CMK (cell line): ENCODE data around the gene PPP2R5C.

Experiments used
- DNase-seq: peaks from one replicate; pipeline ENCODE4 v3.0.0-alpha.2; 2010; ENCODE audit warnings: low read depth

Gene PPP2R5C

DNA sequence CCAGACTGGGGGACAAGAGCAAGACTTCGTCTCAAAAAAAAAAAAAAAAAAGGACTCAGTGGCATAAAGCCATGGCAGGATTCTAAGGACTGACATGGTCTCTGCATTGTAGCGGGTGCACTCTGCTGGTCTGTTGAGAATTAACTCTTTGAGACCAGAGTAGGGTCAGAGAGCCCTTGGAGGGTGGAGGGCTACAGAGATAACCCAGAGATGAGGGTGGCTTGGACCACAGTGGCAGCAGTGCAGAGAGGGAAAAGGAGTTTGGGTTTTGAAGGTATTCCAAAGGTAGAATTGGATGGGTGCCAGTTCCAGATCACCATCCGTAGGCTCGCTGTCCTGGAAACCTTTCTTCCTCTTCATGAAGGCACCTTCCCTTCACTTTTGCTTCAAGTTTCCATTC, 188.6 kb downstream of the PPP2R5C start:
- DNase-seq, result no peak

DNA sequence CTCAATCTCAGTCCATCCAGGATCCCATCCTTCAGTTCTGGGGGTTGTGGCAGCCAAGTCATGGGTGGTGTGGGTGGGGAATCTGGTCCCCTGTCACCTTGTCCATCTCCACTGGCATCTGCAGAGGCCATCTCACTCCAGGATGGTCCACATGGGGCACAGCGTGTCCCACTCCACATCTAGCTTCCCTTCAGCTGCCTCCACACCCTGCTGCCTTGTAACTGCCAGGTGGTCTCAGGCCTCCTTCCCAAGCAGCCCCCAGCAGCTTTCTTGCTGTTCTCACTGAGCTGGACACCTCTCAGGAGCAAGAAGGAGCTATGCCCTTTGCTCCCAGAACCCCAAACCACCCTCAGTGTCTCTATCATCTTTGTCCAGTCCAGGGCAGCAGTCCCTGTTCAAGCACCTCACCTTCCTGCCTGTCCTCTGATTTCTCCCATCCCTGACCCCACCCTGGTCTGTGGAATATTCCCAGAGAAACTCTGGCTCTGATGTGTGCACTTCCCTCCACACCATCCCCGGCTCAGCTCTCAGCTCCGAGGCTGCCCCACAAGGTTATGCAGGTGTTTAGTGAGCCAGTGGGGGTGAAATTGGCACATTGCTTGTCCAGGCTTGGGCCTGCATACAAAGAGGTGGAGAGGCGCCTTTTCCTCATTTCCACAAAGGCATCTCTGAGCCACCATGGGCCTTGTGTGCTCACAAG, 189.2 kb downstream of the PPP2R5C start:
- DNase-seq, result no peak

DNA sequence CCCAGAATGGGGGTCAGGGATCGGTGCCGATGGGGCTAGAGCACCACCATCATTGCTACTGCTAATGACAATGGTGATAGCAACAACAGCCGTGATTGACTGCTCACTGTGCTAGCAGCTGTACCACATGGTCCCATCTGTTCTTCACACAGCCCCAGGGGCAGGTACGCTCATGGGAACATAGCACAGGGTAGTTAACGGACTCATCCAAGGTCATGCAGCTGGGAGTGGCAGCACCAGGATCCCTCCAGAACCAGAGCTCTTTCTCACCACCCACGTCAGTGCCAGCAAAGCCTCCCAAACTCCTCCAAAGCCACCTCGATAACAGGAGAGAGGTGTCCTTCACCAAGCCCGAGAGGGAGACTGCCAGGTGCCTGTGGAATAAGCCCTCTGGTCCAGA, 191.6 kb downstream of the PPP2R5C start:
- DNase-seq, result no peak

DNA sequence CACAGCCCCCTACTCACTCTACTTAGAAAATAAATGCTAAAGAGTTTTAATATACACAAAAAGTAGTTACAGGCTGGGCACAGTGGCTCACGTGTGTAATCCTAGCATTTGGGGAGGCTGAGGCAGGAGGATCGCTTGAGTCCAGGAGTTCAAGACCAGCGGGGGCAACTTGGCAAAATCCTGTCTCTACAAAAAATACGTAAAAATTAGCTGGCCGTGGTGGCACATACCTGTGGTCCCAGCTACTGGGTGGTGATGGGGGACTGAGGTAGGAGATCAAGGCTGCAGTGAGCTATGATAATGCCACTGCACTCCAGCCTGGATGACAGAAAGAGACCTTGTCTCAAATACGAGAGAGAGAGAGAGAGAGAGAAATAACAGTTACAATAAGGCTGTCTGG, 193.0 kb downstream of the PPP2R5C start:
- DNase-seq, result no peak

DNA sequence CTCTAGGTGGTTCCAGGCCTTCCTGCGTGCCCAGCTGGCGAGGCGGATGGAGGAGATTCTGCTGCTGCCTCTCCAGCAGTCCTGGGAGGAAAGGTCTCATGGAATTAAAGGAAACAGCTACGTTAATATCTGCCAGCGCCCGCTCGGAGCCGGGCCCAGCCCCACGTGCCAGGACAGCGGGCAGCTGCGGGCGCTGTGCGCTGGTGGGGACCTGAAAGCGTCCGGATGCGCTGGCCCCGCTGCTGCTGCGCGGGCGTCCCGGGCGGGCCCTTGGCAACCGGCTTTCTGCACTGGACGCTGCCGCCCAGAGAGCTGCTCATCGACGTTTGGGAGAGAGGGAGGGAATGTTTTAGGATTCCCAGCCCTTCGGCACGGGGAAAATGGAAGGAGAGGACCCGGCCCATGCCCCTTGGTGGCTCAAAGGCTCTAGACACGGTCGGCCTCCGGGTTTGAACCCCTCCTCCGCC, 194.2 kb downstream of the PPP2R5C start:
- no peak for DNase-seq

DNA sequence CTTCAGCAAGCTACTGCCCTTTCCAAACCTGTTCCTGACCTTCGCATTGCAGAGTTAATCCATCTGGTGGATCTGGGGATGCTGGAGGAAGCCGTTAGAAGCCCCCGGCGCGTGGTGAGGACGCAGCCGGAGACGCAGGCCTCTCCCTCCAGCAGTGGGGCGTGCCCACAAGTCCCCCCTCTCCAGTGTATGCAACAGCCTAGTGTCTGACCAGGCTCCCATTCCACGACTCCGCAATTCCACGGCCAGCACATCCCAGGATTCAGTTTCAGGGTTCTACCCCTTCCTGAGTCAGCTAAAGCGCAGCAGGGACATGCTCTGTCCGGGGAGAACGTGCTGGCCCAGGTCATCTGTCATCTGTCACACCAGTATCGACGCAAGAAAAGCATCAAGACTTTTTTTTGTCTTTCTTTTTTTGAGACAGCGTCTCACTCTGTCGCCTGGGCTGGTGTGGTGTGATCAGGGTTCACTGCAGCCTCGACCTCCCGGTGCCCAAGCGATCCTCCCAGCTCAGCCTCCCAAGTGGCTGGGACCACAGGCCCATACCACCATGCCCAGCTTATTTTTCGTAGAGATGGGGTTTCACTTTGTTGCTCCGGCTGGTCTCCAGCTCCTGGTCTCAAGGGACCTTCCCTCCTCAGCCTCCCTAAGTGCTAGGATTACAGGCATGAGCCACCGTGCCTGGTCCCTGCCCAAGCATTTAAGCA, 194.8 kb downstream of the PPP2R5C start:
- no peak for DNase-seq

DNA sequence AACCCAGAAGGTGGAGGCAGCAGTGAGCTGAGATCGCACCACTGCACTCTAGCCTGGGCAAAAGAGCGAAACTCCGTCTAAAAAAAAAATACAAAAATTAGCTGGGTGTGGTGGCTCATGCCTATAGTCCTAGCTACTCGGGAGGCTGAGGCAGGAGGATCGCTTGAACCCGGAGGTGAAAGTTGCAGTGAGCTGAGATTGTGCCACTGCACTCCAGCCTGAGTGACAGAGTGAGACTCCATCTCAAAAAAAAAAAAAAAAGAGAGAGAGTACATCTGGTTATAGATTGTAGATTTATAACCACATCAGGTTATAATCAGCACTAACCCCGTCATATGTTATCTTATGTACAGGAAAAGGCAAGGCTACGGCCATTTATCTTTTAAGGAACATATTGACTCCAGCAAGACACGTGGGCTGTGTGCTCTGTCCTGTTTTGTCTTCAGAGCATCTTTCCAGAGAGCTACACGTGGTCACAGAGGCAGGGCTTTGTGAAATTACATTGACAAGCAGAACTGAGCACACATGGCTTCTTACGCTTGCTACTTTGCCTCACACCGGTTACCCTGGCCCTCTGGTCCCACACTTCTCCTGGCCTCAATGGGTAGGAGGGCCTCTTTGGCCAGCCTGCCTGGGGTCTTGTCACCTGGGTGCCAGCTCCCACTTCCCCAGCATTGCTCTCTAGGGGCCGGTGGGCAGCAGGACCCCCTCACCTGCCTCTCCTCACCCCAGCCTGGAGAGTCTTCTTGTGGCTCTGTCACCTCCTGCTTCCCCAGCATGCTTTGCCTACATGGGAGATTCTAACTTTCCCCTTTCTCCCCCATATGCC, 196.1 kb downstream of the PPP2R5C start:
- no peak for DNase-seq

DNA sequence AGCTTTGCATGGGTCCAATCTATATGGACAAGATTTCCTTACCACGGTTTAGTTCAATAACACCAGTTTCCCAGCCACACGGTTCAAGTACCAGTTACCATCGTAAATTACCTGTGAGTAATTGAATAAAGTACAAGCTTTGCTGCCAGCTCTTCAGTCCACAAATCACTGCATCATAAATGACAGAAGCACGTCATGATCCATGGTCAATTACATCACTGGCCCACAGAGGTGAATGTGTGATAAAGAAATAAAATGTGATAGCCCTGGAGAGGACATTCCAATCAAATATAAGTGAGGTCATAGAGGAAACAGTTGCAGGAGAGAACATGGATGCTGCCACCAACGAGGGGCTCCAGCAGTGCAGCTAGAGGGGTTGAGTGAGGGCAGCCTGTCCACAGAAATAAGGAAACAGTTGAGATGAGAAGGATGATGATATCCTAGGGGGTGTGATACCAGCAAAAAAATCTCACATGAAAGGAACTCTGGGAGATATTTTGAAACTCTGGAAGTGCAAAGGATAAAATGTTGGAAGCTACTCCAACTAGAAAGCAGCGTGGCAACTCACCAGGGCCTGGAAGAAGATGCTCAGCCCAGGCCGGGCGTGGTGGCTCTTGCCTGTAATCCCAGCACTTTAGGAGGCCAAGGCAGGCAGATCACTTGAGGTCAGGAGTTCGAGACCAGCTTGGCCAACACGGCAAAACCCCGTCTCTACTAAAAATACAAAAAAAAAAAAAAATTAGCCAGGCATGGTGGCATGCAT, 197.1 kb downstream of the PPP2R5C start:
- DNase-seq, result no peak

DNA sequence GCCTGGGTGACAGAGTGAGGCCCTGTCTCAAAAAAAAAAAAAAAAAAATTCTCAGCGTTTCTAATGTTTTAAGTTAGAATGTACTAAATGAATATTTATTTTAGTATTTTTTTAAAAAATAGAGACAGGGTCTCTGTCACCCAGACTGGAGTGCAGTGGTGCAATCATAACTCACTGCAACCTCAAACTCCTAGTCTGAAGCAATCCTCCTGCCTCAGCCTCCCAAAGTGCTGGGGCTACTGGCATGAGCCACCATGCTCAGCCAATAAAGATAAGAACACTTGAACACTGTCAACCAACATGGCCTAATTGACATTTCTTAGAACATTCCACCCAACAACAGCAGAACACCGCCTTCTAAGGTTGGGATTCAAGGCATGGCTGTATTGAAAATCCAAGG, 197.8 kb downstream of the PPP2R5C start:
- DNase-seq, result no peak

DNA sequence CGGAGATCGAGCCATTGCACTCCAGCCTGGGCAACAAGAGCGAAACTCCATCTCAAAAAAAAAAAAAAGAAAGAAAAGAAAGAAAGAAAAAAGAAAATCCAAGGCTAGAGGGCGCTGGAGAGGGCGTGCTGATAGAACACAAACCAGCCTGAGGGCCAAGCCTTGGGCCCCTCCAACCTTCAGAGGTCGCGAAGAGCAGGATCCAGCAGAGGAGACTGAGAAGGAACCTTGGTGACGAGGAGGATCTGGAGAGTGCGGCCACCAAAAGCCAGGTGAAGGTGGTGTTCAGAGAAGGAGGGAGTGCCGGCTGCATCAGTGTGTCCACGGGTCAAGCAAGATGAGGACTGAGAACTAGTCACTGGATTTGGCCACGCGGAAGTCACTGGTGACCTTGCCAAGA, 198.7 kb downstream of the PPP2R5C start:
- DNase-seq, result no peak

DNA sequence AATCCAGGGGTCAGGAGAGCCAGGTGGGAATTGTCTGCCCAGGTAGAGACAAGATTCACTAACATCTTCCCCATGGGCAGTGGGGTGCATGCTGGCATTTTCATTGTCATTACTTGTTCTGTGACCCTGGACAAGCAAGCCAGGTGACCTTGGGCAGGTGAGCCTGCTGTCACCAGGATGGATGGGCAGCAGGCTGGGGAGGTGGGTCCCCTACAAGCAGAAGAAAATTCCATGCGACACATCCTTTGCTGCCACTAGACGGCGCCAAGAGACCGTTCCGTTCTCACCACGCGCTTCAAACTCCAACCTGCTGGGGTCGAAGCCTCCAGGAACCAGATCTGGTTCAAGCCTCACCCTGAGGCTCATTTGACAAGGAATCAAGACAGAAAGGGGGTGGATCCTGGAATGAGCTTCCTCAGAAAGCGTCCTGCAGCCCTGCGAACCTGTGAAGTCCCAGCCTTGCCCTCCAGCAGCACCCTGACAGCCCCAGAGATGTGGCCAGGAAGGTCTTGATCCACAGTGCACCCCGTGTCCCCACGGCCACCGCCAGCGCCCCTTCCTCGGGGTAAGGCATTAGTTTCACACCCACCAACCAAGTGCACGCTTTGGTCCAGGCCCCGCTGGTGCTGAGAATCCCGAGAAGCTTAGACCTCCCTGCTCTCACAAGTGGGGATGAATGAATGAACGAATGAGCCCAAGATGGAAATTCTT, 199.7 kb downstream of the PPP2R5C start:
- peak; percentile 68 for DNase-seq

DNA sequence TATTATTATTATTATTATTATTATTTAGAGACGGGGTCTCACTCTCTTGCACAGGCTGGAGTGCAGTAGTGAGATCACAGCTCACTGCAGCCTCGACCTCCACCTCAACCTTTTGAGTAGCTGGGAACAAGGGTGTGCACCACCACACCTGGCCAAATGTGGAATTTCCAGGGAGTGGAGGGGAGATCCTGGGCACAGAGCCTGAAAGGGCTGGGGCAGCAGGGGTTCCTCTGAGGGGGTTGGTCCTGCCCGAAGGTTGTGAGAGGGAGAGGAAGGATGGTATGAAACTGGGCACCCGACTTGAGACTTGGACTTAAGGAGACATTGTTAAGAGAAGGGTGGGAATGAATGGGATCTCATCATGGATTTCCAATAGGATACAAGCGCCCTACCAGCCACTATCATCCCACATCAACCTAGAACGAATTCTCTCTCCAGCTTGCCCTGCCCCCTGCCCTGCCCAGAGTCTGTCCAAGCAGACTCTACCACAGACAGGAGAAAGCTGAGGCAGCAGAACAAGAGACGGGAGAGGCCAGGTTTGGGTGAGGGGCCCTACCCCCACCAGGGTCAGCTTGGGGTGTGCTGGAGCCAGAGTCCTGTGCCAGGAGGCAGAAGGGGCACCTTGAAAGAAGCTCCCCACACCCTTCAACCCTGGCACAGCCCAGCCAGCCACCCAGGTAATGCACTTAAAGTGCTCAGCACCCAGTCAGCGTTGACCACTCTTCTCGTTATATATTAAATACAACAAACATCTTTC, 200.4 kb downstream of the PPP2R5C start:
- no peak for DNase-seq

DNA sequence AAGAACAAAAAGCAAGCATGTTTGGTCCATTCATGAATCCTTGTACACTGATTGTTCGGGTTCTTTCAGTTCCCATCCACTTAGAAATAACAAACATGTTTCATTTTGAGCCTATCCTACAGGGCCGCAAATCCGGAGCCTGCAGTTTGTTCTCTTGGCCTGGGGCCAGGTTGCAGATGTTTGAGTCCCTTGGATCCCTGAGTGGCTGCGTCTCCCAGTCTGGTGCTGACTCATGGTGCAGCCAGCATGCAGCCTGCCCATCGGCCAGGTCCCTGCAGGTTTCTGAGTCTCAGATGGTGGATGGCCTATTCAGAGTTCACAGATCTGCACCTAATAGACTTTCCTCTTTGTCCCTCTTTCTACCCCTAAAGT, 201.0 kb downstream of the PPP2R5C start:
- DNase-seq, result no peak

DNA sequence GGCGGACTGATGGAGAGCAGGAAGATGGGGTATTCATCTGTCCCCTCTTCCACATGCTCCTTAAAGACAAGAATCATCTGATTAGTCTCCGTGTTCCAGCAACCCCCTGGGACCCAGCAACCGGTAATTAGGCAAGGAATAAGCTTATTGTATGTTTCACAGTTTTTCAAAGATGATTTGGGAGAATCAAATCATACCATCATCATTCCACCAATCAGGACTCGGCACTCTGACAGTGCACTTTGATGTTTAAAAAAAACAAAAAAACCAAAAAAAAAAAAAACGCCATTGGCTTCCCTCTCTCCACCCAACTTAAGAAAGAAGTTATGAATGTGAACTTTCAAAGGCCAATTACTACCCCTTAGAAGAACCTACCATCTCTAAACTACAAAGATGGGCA, 201.5 kb downstream of the PPP2R5C start:
- DNase-seq, result no peak

DNA sequence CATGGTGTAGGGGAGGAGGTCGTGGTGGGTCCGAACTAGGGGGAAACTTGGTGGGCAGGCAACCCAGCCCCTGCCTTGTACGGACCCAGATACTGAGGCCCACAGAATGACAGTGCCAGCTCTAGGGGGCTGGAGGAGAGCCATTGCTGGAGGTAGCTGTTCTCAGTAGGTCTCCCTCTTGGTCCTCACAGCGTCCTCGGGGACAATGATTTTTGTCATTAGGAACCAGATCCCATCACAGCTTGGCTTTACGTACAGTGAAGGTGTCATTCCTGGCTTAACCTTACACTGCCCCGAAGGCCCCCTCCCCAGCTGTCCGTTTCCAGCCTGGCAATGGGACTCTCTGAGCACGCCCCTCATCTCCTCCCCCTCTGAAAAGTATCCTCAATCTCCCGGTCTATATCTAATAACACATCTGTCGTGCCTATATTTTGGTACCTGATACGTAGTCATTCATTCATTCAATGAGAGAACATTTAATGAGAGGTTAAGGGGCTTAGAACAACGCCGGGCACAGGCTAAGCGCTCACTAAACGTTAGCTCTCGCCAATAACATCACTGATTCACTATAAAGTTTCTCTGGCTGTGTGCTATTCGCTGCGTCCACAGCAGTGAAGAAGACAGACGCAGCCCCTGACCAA, 202.3 kb downstream of the PPP2R5C start:
- DNase-seq, result no peak

DNA sequence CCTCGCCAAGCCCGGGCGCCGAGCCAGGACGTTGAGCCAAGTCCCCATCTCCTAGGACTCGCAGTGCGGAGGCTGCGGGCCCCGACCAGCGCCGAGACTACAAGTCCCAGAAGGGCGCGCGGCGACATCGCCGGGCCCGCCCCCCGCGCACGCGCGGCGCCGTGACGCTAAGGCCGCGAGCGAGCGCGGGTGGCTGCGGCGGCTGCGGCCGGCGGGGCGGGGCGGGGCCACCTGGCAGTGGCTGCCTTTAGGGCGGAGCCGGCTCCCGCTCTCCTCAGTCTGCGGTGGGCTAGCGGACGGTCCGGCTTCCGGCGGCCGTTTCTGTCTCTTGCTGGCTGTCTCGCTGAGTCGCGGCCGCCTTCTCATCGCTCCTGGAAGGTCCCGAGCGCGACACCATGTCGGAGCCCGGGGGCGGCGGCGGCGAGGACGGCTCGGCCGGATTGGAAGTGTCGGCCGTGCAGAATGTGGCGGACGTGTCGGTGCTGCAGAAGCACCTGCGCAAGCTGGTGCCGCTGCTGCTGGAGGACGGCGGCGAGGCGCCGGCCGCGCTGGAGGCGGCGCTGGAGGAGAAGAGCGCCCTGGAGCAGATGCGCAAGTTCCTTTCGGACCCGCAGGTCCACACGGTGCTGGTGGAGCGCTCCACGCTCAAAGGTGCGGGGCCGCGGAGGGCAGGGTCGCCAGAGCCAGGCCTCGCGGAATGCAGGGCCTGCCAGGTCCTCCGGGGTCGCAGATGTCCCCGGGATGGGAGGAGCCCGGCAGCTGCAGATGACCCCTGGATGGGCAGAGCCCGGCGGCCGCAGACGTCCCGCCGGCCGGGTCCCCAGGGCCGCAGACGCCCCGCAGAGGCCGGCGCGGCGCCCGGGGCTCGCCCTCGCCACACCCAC, 203.0 kb downstream of the PPP2R5C start, which contains the start of gene DYNC1H1:
Gene DYNC1H1 (plus strand): TSS at position 277 of the 884 bp plus-strand sequence. CDS start 119 bp downstream, at position 396.
- peak; percentile 60 for DNase-seq

DNA sequence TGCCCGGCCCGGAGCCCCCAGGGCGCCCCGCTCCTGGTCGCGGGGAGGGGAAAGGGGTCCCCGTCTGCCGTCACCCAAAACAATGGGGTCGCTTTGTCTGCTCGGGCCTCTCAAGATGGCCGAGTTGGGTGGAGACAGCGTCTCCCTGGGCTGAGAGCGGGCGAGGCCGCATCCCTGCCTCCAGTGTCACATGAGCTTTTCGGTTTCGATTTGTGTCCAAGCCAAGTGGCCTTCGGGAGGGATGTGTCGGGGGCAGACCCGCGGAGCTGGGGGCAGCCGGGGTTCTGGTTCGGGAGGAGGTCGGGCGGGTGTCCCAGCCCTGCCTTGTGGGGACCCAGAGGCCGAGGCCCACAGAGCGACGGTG, 203.7 kb downstream of the PPP2R5C start:
- DNase-seq, result no peak

DNA sequence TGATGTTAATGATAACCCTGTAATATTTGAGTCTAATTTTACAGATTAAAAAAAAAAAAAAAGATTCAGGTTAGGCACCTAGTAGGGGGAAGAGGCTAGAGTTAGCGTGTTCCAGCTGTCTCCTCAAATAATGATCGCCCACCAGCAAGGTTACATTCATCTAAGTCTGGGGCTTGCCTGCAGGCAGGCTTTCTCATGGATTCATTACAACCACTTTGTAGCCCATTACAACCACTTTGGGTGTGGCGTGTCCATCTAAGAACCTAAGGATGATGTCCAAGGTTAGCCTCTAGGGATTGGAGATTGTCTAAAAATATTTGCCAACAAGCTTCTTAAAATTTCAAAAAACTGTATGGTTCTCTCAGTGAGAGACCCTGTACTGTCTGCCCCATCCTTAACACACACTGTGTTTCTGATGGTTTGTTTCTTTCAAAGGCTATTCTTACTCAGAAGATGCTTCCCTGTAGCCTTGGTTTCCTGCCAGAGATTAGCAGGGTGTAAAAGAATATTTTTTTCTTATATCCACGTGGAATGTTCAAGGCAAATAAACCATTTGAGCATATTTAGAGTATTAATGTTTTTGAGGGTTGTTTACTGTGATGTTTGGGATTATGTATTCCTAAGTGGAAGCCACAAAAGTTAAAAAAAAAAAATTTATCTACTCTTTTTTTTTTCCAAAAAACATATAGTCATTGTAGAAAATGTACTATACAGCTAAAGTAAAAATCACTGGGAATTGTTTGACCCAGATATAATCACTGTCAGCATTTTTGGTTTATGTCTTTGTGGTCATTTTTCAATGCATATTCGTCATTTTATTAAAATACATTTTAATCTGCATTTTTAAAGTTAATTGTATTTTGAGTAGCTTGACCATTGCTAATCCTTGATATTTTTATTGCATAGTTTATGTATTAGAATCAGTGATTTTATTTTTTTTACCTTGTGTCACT, 204.5 kb downstream of the PPP2R5C start:
- no peak for DNase-seq
